Naive thymus-derived CD4-positive, alpha-beta T cell (primary cell): ENCODE measurements around the gene NMT2. TPM values are rescaled to one million over a fixed set of nuclear protein-coding genes. Genes with fewer than 3 reads are reported as not detected.

ENCODE experiments used
- ATAC-seq: fragments of 150-1000 bp; cut with Tn5 transposase; 2 replicates; pipeline ENCODE4 v1.10.0; 2021; ENCODE audit warnings: mild to moderate bottlenecking, moderate library complexity
- CTCF ChIA-PET: fragments of 350-600 bp; sonication (Branson Sonifier 250); formaldehyde crosslinking; loops from one replicate; lab custom pipeline; 2021; ENCODE audit warnings: antibody characterized with exemption; lab: Charles Lee
- POLR2A ChIA-PET: fragments of 350-600 bp; sonication (Branson Sonifier 250); formaldehyde crosslinking; loops from one replicate; lab custom pipeline; 2021; ENCODE audit warnings: antibody characterized with exemption, inconsistent platforms; lab: Charles Lee
- DNase-seq, 9 donors: peaks; one replicate each; pipeline versions ENCODE4 v3.0.0 to v3.0.0-alpha.2; 2020 to 2022; ENCODE audit warnings: mixed read lengths in 1 of 9
- H3K27ac ChIP-seq: one replicate; pipeline ENCODE4 v1.7.0; 2013; ENCODE audit warnings: mild to moderate bottlenecking, low read depth, low read length, moderate library complexity
- H3K27me3 ChIP-seq, 2 donors: one replicate each; pipeline ENCODE4 v1.7.0; 2013; ENCODE audit warnings: low read length in 2 of 2, mild to moderate bottlenecking in 2 of 2, moderate library complexity in 2 of 2; ENCODE audit not compliant: control insufficient read depth in 2 of 2, insufficient read depth in 2 of 2
- H3K36me3 ChIP-seq, 3 experiments: 1 replicate in 2 of 3; 2 replicates in 1 of 3; pipeline ENCODE4 v1.7.0; 2013; ENCODE audit warnings: low read length in 3 of 3, mild to moderate bottlenecking in 3 of 3, moderate library complexity in 1 of 3; ENCODE audit not compliant: insufficient read depth in 3 of 3, control insufficient read depth in 2 of 3
- H3K4me1 ChIP-seq, 2 donors: one replicate each; pipeline ENCODE4 v1.7.0; 2013; ENCODE audit warnings: low read length in 2 of 2, mild to moderate bottlenecking in 2 of 2, moderate library complexity in 1 of 2; ENCODE audit not compliant: control insufficient read depth in 2 of 2, insufficient read depth in 2 of 2
- H3K4me3 ChIP-seq: 2 replicates; pipeline ENCODE4 v1.7.0; 2013; ENCODE audit warnings: mild to moderate bottlenecking, low read length
- H3K9me3 ChIP-seq, 3 experiments: 1 replicate in 2 of 3; 2 replicates in 1 of 3; pipeline ENCODE4 v1.7.0; 2013; ENCODE audit warnings: low read length in 3 of 3; ENCODE audit not compliant: control insufficient read depth in 2 of 3
- H3K27ac Mint-ChIP-seq, 9 donors: one replicate each; pipeline ENCODE4 v1.8.0; 2020 to 2022; ENCODE audit warnings: mixed read lengths in 9 of 9, mild to moderate bottlenecking in 8 of 9, moderate library complexity in 5 of 9, inconsistent platforms in 2 of 9
- H3K27me3 Mint-ChIP-seq, 5 donors: one replicate each; pipeline ENCODE4 v1.8.0; 2021 to 2022; ENCODE audit warnings: mixed read lengths in 5 of 5, mild to moderate bottlenecking in 1 of 5
- H3K36me3 Mint-ChIP-seq, 5 donors: one replicate each; pipeline ENCODE4 v1.8.0; 2020 to 2022; ENCODE audit warnings: mixed read lengths in 5 of 5, mild to moderate bottlenecking in 3 of 5, inconsistent platforms in 1 of 5
- H3K4me1 Mint-ChIP-seq, 7 donors: one replicate each; pipeline ENCODE4 v1.8.0; 2020 to 2022; ENCODE audit warnings: mixed read lengths in 7 of 7, mild to moderate bottlenecking in 3 of 7, inconsistent platforms in 1 of 7
- H3K4me3 Mint-ChIP-seq, 10 donors: one replicate each; pipeline ENCODE4 v1.8.0; 2020 to 2022; ENCODE audit warnings: mild to moderate bottlenecking in 10 of 10, mixed read lengths in 10 of 10, moderate library complexity in 6 of 10, inconsistent platforms in 2 of 10
- H3K9me3 Mint-ChIP-seq, 11 donors: one replicate each; pipeline ENCODE4 v1.8.0; 2020 to 2022; ENCODE audit warnings: mixed read lengths in 11 of 11, mild to moderate bottlenecking in 4 of 11, inconsistent platforms in 1 of 11, moderate library complexity in 1 of 11
- intact Hi-C, 2 donors: fragments of 100-400 bp; cut with micrococcal nuclease; formaldehyde crosslinking; loops; one replicate each; pipeline ENCODE4 v1.15.1; 2023
- polyA plus RNA-seq, 2 donors: library from polyadenylated mRNA; unstranded; fragments of 300-500 nt; fragmentation: Illumina TruSeq; gene quantifications; one replicate each; pipeline ENCODE4 v1.2.3, GENCODE V29; 2021
- total RNA-seq, 6 experiments: library from RNA in 5 of 6; stranded (reverse) in 5 of 6; gene quantifications; 1 replicate in 5 of 6; 2 replicates in 1 of 6; pipeline ENCODE4 v1.2.3 and lab custom pipeline; 2021 to 2026

The NMT2 gene
- total and polyA plus RNA-seq, 7 experiments from 2014 or later, result 23.2 to 81.4 (median 43.8) TPM

DNA sequence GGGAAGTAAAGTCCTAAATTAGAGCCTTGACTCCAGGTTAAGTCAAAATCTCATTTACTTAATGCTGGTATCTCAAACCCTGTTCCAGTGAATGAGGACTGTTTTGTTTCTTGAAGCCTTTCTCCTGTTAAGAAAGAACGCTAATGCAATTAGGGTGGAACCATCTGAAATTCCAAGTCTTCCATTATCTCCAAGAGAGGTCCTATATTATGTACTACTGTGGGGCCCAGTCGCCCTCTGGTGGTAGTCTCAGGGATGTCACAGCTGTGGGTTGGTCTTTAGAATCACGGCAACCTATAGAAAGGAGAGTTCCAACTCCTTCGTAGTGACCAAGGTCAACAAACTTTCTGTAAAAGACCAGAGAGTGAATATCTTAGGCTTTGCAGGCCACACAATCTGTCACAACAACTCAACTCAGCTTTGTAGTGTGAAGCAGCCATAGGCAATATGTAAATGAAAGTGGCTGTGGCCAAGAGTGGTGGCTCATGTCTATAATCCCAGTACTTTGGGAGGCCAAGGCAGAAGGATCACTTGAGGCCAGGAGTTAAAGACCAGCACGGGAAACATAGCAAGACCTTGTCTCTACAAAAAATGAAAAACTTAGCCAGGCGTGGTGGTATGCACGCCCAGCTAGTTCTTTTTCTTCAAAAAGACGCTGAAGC, 62.0 kb downstream of the NMT2 start:
- Histone ChIP-seq H3K27me3 (no peaks in the 10 kb centered on the region), H3K4me1 (no peaks in the 10 kb centered on the region), H3K4me3 (no peak overlapping the region), H3K27ac (peak overlapping the region; percentile 9), H3K9me3 (no peaks in the 10 kb centered on the region), H3K36me3 (peaks cover 11 to 63% (median 12%) of the 10 kb centered on the region in 3 experiments)
- ATAC-seq (peak; percentile 99), DNase-seq (peak; percentile 41 to 67 (median 58))
- Mint-ChIP-seq H3K36me3 (peaks cover 5 to 30% (median 21%) of the 10 kb centered on the region in 5 donors), H3K27ac (peak overlapping the region; percentile 26 to 88 (median 68)), H3K4me3 (no peak overlapping the region), H3K27me3 (no peaks in the 10 kb centered on the region), H3K9me3 (no peaks in the 10 kb centered on the region), H3K4me1 (peaks cover 3 to 9% (median 5%) of the 10 kb centered on the region in 7 donors)
- intact Hi-C loops, result loop anchor here (1.0 to 10.0 kb wide), 9 partner anchors 9 to 1734 kb away; partner anchors contain the start of genes FAM171A1 (in 1 of the 2), NMT2 (in 1 of the 2) and RPP38 (in 1 of the 2)
- ChIA-PET CTCF (interaction anchor here (0.5 to 2.2 kb wide), 7 partner anchors 9 to 909 kb away, joined by 3 to 8 read pairs (median 3); partner anchors contain the start of gene RPP38), POLR2A (interaction anchor here (0.8 kb wide), 1 partner anchor 58 kb away, joined by 3 read pairs; no protein-coding TSS in a partner anchor)

DNA sequence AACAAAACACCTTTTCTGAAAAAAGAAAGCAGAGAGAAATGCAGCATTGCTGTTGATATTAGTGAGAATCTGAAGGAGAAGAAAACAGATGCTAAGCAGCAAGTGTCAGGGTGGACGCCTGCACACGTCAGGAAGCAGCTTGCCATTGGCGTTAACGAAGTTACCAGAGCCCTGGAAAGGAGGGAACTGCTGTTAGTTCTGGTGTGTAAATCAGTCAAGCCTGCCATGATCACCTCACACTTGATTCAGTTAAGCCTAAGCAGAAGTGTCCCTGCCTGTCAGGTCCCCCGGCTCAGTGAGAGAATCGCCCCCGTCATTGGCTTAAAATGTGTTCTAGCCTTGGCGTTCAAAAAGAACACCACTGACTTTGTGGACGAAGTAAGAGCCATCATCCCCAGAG, 65.0 kb downstream of the NMT2 start:
- H3K4me3 ChIP-seq, result no peak overlapping the region
- H3K27me3 Mint-ChIP-seq, result no peaks in the 10 kb centered on the region
- H3K27ac Mint-ChIP-seq, result peak overlapping the region in 2 of 9 donors; percentile 48 to 69
- H3K36me3 ChIP-seq, result peaks cover 2 to 52% (median 11%) of the 10 kb centered on the region in 3 experiments
- H3K4me1 Mint-ChIP-seq, result peaks cover 15 to 31% (median 24%) of the 10 kb centered on the region in 7 donors
- H3K4me1 ChIP-seq, result peaks cover 9 to 12% of the 10 kb centered on the region in 2 donors
- H3K9me3 ChIP-seq, result no peaks in the 10 kb centered on the region
- H3K4me3 Mint-ChIP-seq, result no peak overlapping the region
- DNase-seq (no peak), ATAC-seq (no peak)
- POLR2A ChIA-PET, result interaction anchor here (1.2 kb wide), 1 partner anchor 57 kb away, joined by 3 read pairs; no protein-coding TSS in a partner anchor
- H3K36me3 Mint-ChIP-seq, result peaks cover 5 to 21% (median 18%) of the 10 kb centered on the region in 5 donors
- no peak overlapping the region for H3K27ac ChIP-seq
- no peaks in the 10 kb centered on the region for H3K9me3 Mint-ChIP-seq
- no peaks in the 10 kb centered on the region for H3K27me3 ChIP-seq
- intact Hi-C loops, result loop anchor here in 1 of 2 donors (10.0 kb wide), 1 partner anchor 909 kb away; no protein-coding TSS in a partner anchor
- CTCF ChIA-PET, result interaction anchor here (1.0 kb wide), 1 partner anchor 12 kb away, joined by 4 read pairs; no protein-coding TSS in a partner anchor

DNA sequence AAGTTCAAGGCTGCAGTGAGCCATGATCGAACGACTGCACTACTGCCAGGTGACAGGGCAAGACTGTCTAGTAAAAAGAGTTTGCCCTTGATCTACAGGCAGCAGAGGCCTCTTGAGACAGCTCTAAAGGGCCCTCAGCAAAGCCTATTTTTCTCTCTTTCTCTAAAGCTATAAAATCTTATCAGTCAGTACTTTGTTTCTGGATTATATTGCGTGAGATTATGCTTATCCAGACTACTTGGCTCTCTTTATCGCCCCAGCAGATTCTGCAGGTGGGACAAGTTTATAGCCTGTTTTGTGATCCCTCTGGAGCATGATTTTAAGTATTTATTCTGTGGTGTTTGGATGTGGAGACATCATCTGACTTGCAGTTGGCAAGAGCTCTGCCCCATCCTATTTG, 68.6 kb downstream of the NMT2 start:
- DNase-seq, result no peak
- Mint-ChIP-seq H3K4me3 (peak overlapping the region in 9 of 10 donors; percentile 1 to 51 (median 24)), H3K27ac (peak overlapping the region in 6 of 9 donors; percentile 65 to 90 (median 78))

DNA sequence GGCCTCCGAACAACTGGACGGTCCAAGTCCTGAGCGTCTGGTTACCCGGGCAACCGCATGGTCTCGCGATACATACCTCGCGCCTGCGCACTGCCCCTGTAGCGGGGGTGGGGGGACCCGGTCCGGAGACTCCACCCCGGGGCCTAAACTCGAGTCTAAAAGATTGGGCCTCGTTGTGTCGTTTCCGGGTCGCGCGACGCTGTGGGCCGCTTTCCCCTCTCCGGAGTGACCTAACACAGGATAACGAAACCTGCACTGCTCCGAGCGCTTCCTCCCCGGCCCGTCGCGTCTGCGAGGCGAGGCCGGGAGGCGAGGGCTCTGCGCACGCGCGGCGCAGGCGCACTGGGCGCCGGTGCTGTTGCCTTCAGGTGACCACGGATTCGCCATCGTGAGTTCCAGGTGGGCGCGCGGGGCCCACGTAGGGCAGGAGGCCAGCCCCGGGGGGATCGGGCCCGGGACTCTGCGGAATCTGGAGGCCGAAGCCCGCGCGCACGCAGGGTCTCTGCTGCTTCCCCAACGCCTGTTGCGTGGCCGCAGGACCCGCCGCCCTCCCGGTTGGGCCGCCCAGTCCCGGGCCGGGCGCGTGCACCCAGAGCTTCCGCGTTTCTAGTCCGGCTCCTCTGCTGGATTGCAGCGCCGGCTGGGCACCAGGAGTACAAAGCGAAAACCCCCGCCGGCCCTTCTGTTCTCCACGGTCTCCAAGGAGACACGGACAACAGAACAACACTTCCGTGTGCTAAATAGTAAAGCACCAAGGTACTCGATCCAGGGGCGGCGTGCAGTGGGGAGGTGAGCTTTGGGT, 71.3 kb downstream of the NMT2 start, which contains the start of gene RPP38:
Gene RPP38, plus strand, starts transcription at position 345 of the 802 bp plus-strand sequence. CDS start 5,960 bp downstream, outside the sequence.
- Histone ChIP-seq H3K4me1 (peaks cover 16 to 22% of the 10 kb centered on the region in 2 donors), H3K27ac (peak within 1 kb of the TSS; percentile 94), H3K36me3 (peaks cover 0 to 17% (median 0%) of the 10 kb centered on the region in 3 experiments), H3K27me3 (no peaks in the 10 kb centered on the region), H3K4me3 (peak within 1 kb of the TSS; percentile 80), H3K9me3 (no peaks in the 10 kb centered on the region)
- Mint-ChIP-seq H3K36me3 (peaks cover 0 to 8% (median 5%) of the 10 kb centered on the region in 5 donors), H3K4me1 (peaks cover 22 to 50% (median 40%) of the 10 kb centered on the region in 7 donors), H3K9me3 (peaks cover 0 to 8% (median 0%) of the 10 kb centered on the region in 11 donors), H3K4me3 (peak within 1 kb of the TSS; percentile 91 to 100 (median 98)), H3K27ac (peak within 1 kb of the TSS; percentile 94 to 100 (median 98)), H3K27me3 (peaks cover 0 to 3% (median 0%) of the 10 kb centered on the region in 5 donors)
- POLR2A ChIA-PET, result interaction anchor here (0.6 to 1.8 kb wide), 3 partner anchors 71 to 1311 kb away, joined by 3 to 5 read pairs (median 3); partner anchors contain the start of gene NMT2
- ATAC-seq (peak; percentile 85), DNase-seq (peak; percentile 88 to 98 (median 95))
- intact Hi-C loops, result loop anchor here (1.0 to 5.0 kb wide), 12 partner anchors 9 to 1310 kb away; partner anchors contain the start of genes ACBD7 (in 2 of the 2), CDNF (in 2 of the 2), DCLRE1C (in 2 of the 2) and HSPA14 (in 2 of the 2)
- CTCF ChIA-PET, result interaction anchor here (0.8 kb wide), 1 partner anchor 9 kb away, joined by 3 read pairs; no protein-coding TSS in a partner anchor

More for the DNA sequence above, 68.6 kb downstream of the NMT2 start:
- Mint-ChIP-seq H3K36me3 (peaks cover 5 to 17% (median 10%) of the 10 kb centered on the region in 5 donors), H3K4me1 (peaks cover 22 to 49% (median 40%) of the 10 kb centered on the region in 7 donors), H3K9me3 (peaks cover 0 to 8% (median 0%) of the 10 kb centered on the region in 11 donors), H3K27me3 (peaks cover 0 to 2% (median 0%) of the 10 kb centered on the region in 5 donors)
- CTCF ChIA-PET, result interaction anchor here (0.8 kb wide), 1 partner anchor 169 kb away, joined by 3 read pairs; no protein-coding TSS in a partner anchor
- ATAC-seq, result no peak
- POLR2A ChIA-PET, result interaction anchor here (0.8 to 1.7 kb wide), 3 partner anchors 85 to 261 kb away, joined by 3 to 7 read pairs (median 4); partner anchors contain the start of genes HSPA14, MEIG1 and MSANTD7
- intact Hi-C loops, result loop anchor here (5.0 to 10.0 kb wide), 5 partner anchors 152 to 1313 kb away; partner anchors contain the start of genes CDNF (in 1 of the 2), FAM171A1 (in 1 of the 2), HSPA14 (in 1 of the 2) and MSANTD7 (in 1 of the 2)
- H3K4me3 ChIP-seq, result no peak overlapping the region
- no peaks in the 10 kb centered on the region for H3K27me3 ChIP-seq
- H3K9me3 ChIP-seq, result no peaks in the 10 kb centered on the region
- peak overlapping the region; percentile 94 for H3K27ac ChIP-seq
- H3K36me3 ChIP-seq, result peaks cover 0 to 43% (median 11%) of the 10 kb centered on the region in 3 experiments
- H3K4me1 ChIP-seq, result peaks cover 16 to 22% of the 10 kb centered on the region in 2 donors

DNA sequence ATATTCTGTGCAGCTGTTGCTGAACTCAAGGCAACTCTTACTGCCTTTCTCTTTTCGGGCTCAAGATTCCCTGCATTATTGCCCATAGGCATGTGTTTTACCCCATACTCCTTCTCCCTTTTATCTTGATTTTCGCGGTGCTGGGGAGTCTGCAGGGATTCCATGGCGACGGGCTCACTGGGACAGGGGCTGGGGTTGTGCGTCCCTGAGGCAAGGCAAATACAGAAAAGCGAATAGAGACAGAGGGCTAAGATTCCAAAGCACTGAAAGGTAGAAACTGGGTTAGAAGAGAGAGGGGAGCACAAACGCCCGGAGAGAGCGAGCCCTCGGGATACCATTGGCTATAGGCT, 71.9 kb downstream of the NMT2 start:
- peaks cover 0 to 6% (median 0%) of the 10 kb centered on the region in 5 donors for H3K27me3 Mint-ChIP-seq
- intact Hi-C loops, result loop anchor here (1.0 to 5.0 kb wide), 12 partner anchors 8 to 1309 kb away; partner anchors contain the start of genes ACBD7 (in 2 of the 2), CDNF (in 2 of the 2), DCLRE1C (in 2 of the 2) and HSPA14 (in 2 of the 2)
- peak overlapping the region; percentile 91 to 100 (median 98) for H3K4me3 Mint-ChIP-seq
- H3K36me3 ChIP-seq, result peaks cover 0 to 14% (median 0%) of the 10 kb centered on the region in 3 experiments
- H3K4me1 Mint-ChIP-seq, result peaks cover 21 to 47% (median 37%) of the 10 kb centered on the region in 7 donors
- ATAC-seq, result peak; percentile 16
- ChIA-PET POLR2A (interaction anchor here (0.6 to 1.8 kb wide), 3 partner anchors 27 to 1295 kb away, joined by 3 to 5 read pairs (median 3); partner anchors contain the start of gene NMT2), CTCF (no interaction called here)
- H3K27ac ChIP-seq, result peak overlapping the region; percentile 94
- H3K27me3 ChIP-seq, result no peaks in the 10 kb centered on the region
- H3K4me3 ChIP-seq, result peak overlapping the region; percentile 80
- peak overlapping the region; percentile 85 to 100 (median 98) for H3K27ac Mint-ChIP-seq
- peak in 1 of 9 donors; percentile 17 for DNase-seq
- H3K9me3 Mint-ChIP-seq, result peaks cover 0 to 8% (median 0%) of the 10 kb centered on the region in 11 donors
- H3K9me3 ChIP-seq, result no peaks in the 10 kb centered on the region
- H3K4me1 ChIP-seq, result peaks cover 16 to 22% of the 10 kb centered on the region in 2 donors
- H3K36me3 Mint-ChIP-seq, result peaks cover 0 to 6% (median 5%) of the 10 kb centered on the region in 5 donors
